ENCODE results near the gene GNAQ.

The GNAQ gene

DNA sequence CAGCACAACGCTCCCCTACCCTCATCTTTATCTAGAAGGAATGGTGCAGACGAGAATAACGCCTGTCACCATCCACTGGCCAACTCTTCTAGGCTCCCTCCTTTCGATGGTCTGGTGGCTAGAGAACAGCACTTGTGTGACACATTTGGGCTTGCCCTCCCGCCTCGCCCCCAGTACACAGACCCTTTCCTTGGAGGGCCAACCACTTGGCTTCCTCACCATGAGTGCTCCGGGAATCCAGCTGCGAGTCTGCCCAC lies 1.4 kb downstream of the GNAQ start:
- TF ChIP-seq FOXP2 (optimal IDR thresholded peaks at IDR 0.05; ENCODE audit: borderline replicate concordance, extremely low read depth, extremely low read length, insufficient read depth): no peak
- no peak for TF ChIP-seq POLR2AphosphoS5 (IDR thresholded peaks at IDR 0.05; ENCODE audit: low read depth, low read length)
- no peak for TF ChIP-seq TAF1 (IDR thresholded peaks at IDR 0.05; ENCODE audit: borderline replicate concordance, insufficient read depth, low read length)
- no peak for TF ChIP-seq SIN3A (IDR thresholded peaks at IDR 0.05; ENCODE audit: borderline replicate concordance, insufficient read depth, low read length)
- TF ChIP-seq, protein P1, sequence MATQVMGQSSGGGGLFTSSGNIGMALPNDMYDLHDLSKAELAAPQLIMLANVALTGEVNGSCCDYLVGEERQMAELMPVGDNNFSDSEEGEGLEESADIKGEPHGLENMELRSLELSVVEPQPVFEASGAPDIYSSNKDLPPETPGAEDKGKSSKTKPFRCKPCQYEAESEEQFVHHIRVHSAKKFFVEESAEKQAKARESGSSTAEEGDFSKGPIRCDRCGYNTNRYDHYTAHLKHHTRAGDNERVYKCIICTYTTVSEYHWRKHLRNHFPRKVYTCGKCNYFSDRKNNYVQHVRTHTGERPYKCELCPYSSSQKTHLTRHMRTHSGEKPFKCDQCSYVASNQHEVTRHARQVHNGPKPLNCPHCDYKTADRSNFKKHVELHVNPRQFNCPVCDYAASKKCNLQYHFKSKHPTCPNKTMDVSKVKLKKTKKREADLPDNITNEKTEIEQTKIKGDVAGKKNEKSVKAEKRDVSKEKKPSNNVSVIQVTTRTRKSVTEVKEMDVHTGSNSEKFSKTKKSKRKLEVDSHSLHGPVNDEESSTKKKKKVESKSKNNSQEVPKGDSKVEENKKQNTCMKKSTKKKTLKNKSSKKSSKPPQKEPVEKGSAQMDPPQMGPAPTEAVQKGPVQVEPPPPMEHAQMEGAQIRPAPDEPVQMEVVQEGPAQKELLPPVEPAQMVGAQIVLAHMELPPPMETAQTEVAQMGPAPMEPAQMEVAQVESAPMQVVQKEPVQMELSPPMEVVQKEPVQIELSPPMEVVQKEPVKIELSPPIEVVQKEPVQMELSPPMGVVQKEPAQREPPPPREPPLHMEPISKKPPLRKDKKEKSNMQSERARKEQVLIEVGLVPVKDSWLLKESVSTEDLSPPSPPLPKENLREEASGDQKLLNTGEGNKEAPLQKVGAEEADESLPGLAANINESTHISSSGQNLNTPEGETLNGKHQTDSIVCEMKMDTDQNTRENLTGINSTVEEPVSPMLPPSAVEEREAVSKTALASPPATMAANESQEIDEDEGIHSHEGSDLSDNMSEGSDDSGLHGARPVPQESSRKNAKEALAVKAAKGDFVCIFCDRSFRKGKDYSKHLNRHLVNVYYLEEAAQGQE (IDR thresholded peaks at IDR 0.05; ENCODE audit: insufficient read depth in 1 of 2, low read depth in 2 of 2, low read length in 2 of 2): no peak

DNA sequence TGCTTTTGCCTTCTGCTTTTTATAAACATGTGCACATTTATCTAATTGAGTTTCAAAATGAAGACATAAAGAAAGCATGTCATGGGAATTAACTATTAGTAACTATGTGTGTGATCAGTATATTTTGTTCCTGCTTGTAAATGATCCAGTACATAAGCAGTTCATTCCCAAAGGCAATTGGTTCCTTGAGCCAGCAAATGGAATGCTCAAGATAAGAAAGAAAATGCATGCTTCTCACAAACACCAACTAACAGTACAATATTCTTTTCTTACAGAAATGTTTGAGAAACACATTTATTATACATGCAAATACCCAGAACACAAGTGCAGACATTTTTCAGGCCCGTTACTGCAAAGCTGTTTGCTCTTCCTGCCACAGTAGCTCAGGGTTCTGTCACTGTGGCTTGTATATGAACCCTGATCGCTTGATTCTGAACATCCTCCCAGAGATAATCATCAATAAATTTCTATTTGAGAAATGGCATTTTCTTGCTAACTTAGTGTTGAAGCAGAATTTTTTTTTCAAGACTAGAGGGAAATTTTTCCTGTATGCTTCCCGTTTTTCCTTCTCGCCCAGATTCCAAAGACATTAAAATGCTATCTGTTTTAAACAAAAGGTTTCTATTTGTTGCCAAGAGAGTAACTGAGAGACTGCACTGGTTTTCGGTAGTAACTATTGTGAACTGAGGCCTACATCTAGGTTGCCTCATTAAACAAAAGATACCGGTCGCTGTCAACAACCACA lies 1.9 kb downstream of the GNAQ start:
- TF ChIP-seq TAF1 (IDR thresholded peaks at IDR 0.05; ENCODE audit: borderline replicate concordance, insufficient read depth, low read length): no peak
- no peak for TF ChIP-seq POLR2AphosphoS5 (IDR thresholded peaks at IDR 0.05; ENCODE audit: low read depth, low read length)
- TF ChIP-seq SIN3A (IDR thresholded peaks at IDR 0.05; ENCODE audit: borderline replicate concordance, insufficient read depth, low read length): no peak
- TF ChIP-seq FOXP2 (optimal IDR thresholded peaks at IDR 0.05; ENCODE audit: borderline replicate concordance, extremely low read depth, extremely low read length, insufficient read depth): no peak
- TF ChIP-seq, protein P1 (IDR thresholded peaks at IDR 0.05; ENCODE audit: insufficient read depth in 1 of 2, low read depth in 2 of 2, low read length in 2 of 2): no peak

DNA sequence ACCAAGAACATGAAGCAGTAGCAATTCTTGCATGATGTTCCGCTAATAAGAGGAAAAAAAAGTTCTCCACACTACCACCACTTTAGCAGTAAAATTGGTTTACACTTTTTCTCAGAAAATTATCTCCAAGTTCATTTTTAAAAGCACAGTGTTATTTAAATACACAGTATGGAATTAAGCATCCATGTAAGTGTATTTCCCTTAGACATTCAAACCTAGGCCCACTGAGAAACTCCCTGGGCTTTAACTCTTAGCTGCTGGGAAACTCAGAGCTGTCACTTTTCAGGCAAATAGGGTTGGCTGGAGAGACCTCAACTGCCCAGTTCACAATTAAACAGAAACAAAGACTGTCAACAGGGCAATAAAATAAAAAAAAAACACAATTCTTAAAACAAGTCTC lies 2.7 kb downstream of the GNAQ start:
- TF ChIP-seq POLR2AphosphoS5 (IDR thresholded peaks at IDR 0.05; ENCODE audit: low read depth, low read length) (no peak), SIN3A (IDR thresholded peaks at IDR 0.05; ENCODE audit: borderline replicate concordance, insufficient read depth, low read length) (no peak), TAF1 (IDR thresholded peaks at IDR 0.05; ENCODE audit: borderline replicate concordance, insufficient read depth, low read length) (no peak), FOXP2 (optimal IDR thresholded peaks at IDR 0.05; ENCODE audit: borderline replicate concordance, extremely low read depth, extremely low read length, insufficient read depth) (no peak)
- TF ChIP-seq, protein P1 (IDR thresholded peaks at IDR 0.05; ENCODE audit: insufficient read depth in 1 of 2, low read depth in 2 of 2, low read length in 2 of 2): no peak

DNA sequence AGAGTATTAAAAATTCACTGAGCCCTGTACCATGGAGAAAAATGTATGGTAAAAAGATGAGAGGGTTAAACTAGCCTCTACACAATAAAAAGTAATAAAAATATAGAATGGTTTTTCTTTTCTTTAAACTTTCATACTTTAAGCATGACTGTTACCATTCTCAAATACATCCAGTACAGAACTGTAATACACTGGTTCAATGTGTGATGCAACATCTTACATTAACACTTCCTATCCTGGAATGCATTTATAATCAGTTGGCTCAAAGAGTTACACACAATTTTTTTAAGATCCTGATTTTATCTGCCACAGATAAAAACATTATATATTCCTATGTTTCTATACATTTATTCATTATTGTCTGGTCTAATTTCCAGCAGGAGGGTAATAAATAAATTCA lies 4.7 kb downstream of the GNAQ start:
- no peak for TF ChIP-seq TAF1 (IDR thresholded peaks at IDR 0.05; ENCODE audit: borderline replicate concordance, insufficient read depth, low read length)
- TF ChIP-seq POLR2AphosphoS5 (IDR thresholded peaks at IDR 0.05; ENCODE audit: low read depth, low read length): no peak
- TF ChIP-seq, protein P1 (IDR thresholded peaks at IDR 0.05; ENCODE audit: insufficient read depth in 1 of 2, low read depth in 2 of 2, low read length in 2 of 2): no peak
- TF ChIP-seq SIN3A (IDR thresholded peaks at IDR 0.05; ENCODE audit: borderline replicate concordance, insufficient read depth, low read length): no peak
- no peak for TF ChIP-seq FOXP2 (optimal IDR thresholded peaks at IDR 0.05; ENCODE audit: borderline replicate concordance, extremely low read depth, extremely low read length, insufficient read depth)

All from PFSK-1 (cell line).